NT2/D1 (cell line): ENCODE data around the gene CYP39A1.

Experiments
- YY1 ChIP-seq: IDR thresholded peaks from 2 replicates; pipeline ENCODE4 v1.6.1; 2011; ENCODE audit not compliant: insufficient read length, insufficient read depth
- ZNF274 ChIP-seq: IDR thresholded peaks from 2 replicates; pipeline ENCODE4 v1.6.1; 2011; ENCODE audit warnings: mild to moderate bottlenecking, low read depth, low read length

- TF ChIP-seq YY1 (no peak), ZNF274 (no peak)
These were observed 22.9 kb downstream of the CYP39A1 start for GRCh38 chr6:46629691-46630090.
